Measurements from ENCODE around the gene DZIP3.
A peak's percentile ranks its signal among the peaks of the same experiment; 100 is the strongest.

Gene DZIP3

DNA sequence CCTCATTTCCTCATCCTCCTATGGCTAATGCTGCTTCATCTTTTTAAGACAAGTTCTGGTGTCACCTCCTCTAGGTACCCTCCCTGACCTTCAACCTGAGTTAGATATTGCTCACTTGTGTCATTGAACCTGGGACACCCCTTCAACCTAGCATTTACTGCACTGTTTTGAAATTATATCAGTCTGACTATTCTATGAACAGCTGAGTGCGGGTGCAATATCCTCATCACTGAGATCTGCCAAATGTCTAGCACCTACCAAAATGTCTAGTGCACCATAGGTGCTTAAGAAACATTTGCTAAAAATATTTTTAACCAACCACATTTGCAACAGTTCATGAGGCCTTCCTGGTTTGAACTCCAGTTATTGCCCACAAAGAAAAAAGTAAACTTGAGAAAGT lies 133.2 kb downstream of the DZIP3 start:
- H3K27me3 Mint-ChIP-seq = no peaks in the 10 kb centered on the region
- no peak overlapping the region for H3K4me3 Mint-ChIP-seq
- no peaks in the 10 kb centered on the region for H3K36me3 Mint-ChIP-seq (ENCODE audit: insufficient read depth)
- peaks cover 20% of the 10 kb centered on the region for H3K4me1 Mint-ChIP-seq
- H3K27ac Mint-ChIP-seq (ENCODE audit: low read depth) = peak overlapping the region; percentile 52
- peaks cover 8% of the 10 kb centered on the region for H3K9me3 Mint-ChIP-seq
- ATAC-seq (replicated peaks; ENCODE audit: extremely low read depth, poor library complexity, severe bottlenecking) = peak; percentile 84
- DNase-seq (ENCODE audit: low spot score in 2 of 2) = no peak

DNA sequence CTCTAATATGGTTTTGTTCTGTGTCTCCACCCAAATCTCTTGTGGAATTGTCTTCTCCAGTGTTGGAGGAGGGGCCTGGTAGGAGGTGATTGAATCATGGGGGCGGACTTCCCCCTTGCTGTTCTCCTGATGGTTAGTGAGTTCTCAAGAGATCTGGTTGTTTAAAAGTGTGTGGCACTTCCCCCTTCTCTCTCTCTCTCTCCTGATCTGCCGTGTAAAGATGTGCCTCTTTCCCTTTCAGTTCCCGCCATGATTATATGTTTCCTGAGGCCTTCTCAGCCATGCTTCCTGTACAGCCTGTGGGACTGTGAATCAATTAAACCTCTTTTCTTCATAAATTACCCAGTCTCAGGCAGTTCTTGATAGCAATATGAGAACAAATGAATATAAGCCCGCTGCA lies 134.6 kb downstream of the DZIP3 start:
- ATAC-seq (replicated peaks; ENCODE audit: extremely low read depth, poor library complexity, severe bottlenecking) (no peak), DNase-seq (ENCODE audit: low spot score in 2 of 2) (no peak)
- no peaks in the 10 kb centered on the region for H3K27me3 Mint-ChIP-seq
- H3K4me1 Mint-ChIP-seq = peaks cover 20% of the 10 kb centered on the region
- H3K4me3 Mint-ChIP-seq = no peak overlapping the region
- peaks cover 8% of the 10 kb centered on the region for H3K9me3 Mint-ChIP-seq
- H3K27ac Mint-ChIP-seq (ENCODE audit: low read depth) = no peak overlapping the region
- H3K36me3 Mint-ChIP-seq (ENCODE audit: insufficient read depth) = no peaks in the 10 kb centered on the region

DNA sequence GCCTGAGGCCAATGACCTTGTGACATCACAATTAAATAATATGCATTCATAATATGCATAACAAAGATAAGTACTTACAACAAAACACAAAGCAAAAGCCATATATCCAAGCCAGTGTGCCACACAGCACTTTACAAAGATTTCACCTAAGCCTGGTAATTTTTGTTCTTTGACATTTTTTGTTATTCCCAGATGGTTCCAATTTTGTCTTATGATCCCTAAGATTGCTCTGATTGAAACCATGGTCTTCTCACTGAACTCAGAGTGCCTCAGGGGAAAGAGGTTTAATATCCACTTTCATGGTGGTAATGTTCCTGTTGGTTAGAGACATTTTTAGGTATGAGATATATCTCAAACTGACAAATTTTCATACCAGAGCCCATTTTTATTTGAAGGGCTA lies 138.6 kb downstream of the DZIP3 start:
- no peak overlapping the region for H3K27ac Mint-ChIP-seq (ENCODE audit: low read depth)
- no peaks in the 10 kb centered on the region for H3K36me3 Mint-ChIP-seq (ENCODE audit: insufficient read depth)
- H3K9me3 Mint-ChIP-seq = no peaks in the 10 kb centered on the region
- no peak overlapping the region for H3K4me3 Mint-ChIP-seq
- H3K4me1 Mint-ChIP-seq = peaks cover 10% of the 10 kb centered on the region
- no peaks in the 10 kb centered on the region for H3K27me3 Mint-ChIP-seq
- ATAC-seq (replicated peaks; ENCODE audit: extremely low read depth, poor library complexity, severe bottlenecking) (no peak), DNase-seq (ENCODE audit: low spot score in 2 of 2) (no peak)

DNA sequence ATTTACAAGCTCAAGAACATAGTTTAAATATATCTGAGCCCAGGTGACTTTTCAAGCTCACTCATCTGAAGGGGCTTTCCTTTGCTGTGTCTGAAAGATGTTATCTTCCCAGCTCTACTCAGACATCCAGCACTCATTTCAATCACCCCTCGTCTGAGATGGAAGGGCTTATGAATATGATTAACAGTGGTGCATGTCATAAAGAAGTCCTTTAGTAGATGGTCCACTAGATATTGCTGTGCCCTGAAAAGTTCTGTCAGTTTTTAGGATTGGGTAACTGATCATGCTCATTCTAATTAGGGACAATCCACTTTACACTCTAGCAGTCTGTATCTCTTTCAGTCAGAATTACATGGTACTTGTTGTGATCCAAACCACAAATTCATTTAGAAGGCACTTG lies 139.4 kb downstream of the DZIP3 start:
- peaks cover 5% of the 10 kb centered on the region for H3K4me1 Mint-ChIP-seq
- ATAC-seq (replicated peaks; ENCODE audit: extremely low read depth, poor library complexity, severe bottlenecking) = no peak
- no peak overlapping the region for H3K27ac Mint-ChIP-seq (ENCODE audit: low read depth)
- H3K27me3 Mint-ChIP-seq = no peaks in the 10 kb centered on the region
- DNase-seq (ENCODE audit: low spot score in 2 of 2) = no peak
- no peaks in the 10 kb centered on the region for H3K36me3 Mint-ChIP-seq (ENCODE audit: insufficient read depth)
- no peak overlapping the region for H3K4me3 Mint-ChIP-seq
- H3K9me3 Mint-ChIP-seq = no peaks in the 10 kb centered on the region

DNA sequence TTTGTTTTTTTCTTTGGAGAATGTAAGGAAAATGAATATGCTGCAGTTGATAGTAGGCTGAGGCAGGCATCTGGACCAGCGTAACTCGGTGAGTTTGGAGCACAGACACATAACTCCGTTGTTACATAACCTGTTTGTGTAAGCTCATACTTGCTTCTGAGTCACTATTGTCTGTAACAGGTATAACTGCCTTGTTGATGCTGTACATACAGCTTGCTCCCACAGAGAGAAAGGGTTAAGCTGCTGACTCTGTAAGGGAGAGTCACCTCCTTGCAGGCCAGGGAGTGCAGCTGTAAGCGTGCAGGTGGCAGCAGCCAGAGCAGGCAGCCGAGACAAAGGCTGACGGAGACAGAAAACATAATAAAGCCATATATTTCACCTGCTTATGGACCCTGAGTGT lies 147.3 kb downstream of the DZIP3 start:
- Mint-ChIP-seq H3K27ac (ENCODE audit: low read depth) (no peak overlapping the region), H3K27me3 (peaks cover 10% of the 10 kb centered on the region), H3K4me1 (no peaks in the 10 kb centered on the region), H3K36me3 (ENCODE audit: insufficient read depth) (peaks cover 1% of the 10 kb centered on the region), H3K4me3 (no peak overlapping the region), H3K9me3 (no peaks in the 10 kb centered on the region)
- DNase-seq (ENCODE audit: low spot score in 2 of 2) (no peak), ATAC-seq (replicated peaks; ENCODE audit: extremely low read depth, poor library complexity, severe bottlenecking) (no peak)

DNA sequence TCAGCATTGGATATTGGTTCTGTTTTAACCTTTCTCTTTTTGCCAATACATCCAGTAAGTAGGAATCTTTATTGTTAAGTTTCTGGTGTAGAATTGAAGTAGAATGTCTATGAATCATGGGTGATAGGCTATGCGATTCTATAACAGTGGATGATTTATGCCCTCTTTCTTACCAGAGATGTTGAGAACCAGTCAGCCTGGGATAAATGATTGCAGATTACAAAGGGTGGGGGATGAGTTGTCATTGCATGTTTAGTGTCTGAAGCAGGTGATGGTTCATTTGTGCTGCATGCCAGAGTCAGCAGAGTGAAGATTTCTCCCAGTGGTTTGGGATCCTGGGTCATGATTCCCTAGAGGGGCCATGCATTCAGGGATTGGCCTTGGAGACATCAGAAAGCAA lies 153.4 kb downstream of the DZIP3 start:
- H3K4me3 Mint-ChIP-seq = no peak overlapping the region
- no peak for DNase-seq (ENCODE audit: low spot score in 2 of 2)
- H3K27me3 Mint-ChIP-seq = no peaks in the 10 kb centered on the region
- no peak for ATAC-seq (replicated peaks; ENCODE audit: extremely low read depth, poor library complexity, severe bottlenecking)
- peaks cover 1% of the 10 kb centered on the region for H3K36me3 Mint-ChIP-seq (ENCODE audit: insufficient read depth)
- no peaks in the 10 kb centered on the region for H3K9me3 Mint-ChIP-seq
- no peaks in the 10 kb centered on the region for H3K4me1 Mint-ChIP-seq
- no peak overlapping the region for H3K27ac Mint-ChIP-seq (ENCODE audit: low read depth)

Measured in central memory CD8-positive, alpha-beta T cell (primary cell).